Measurements from ENCODE around the gene NFIC.

NFIC gene

GRCh38 chr19:3474010-3474409, 107.6 kb downstream of the NFIC start:
- no peak for DNase-seq

- no peak for DNase-seq
Measured at GRCh38 chr19:3474614-3475013, 108.2 kb downstream of the NFIC start.

- no peak for DNase-seq
Measured at GRCh38 chr19:3475449-3475848, 109.1 kb downstream of the NFIC start.

GRCh38 chr19:3476830-3477229, 110.4 kb downstream of the NFIC start:
- DNase-seq = no peak

GRCh38 chr19:3477506-3477905, 111.1 kb downstream of the NFIC start:
- no peak for DNase-seq

GRCh38 chr19:3477951-3478350, 111.6 kb downstream of the NFIC start:
- no peak for DNase-seq

GRCh38 chr19:3478409-3479176, 112.2 kb downstream of the NFIC start:
- DNase-seq = no peak

- peak; percentile 72 for DNase-seq
Measured at GRCh38 chr19:3479177-3479833, 112.9 kb downstream of the NFIC start.

GRCh38 chr19:3479834-3480215, 113.4 kb downstream of the NFIC start:
- no peak for DNase-seq

GRCh38 chr19:3480383-3481091, 114.2 kb downstream of the NFIC start, which contains the start of gene SMIM24:
SMIM24 (minus strand) TSS chr19:3480525; CDS start chr19:3480463, 62 bp downstream.
- no peak for DNase-seq

- DNase-seq = no peak
Measured at GRCh38 chr19:3481241-3482090, 115.1 kb downstream of the NFIC start.

- DNase-seq = no peak
Measured at GRCh38 chr19:3482507-3483225, 116.3 kb downstream of the NFIC start.

GRCh38 chr19:3483226-3483628, 116.8 kb downstream of the NFIC start, which contains the start of gene SMIM44:
SMIM44 (minus strand) TSS chr19:3483441; CDS start chr19:3483403, 38 bp downstream.
- DNase-seq = no peak

- no peak for DNase-seq
Measured at GRCh38 chr19:3491396-3492119, 125.2 kb downstream of the NFIC start.

GRCh38 chr19:3492131-3492839, 125.9 kb downstream of the NFIC start:
- DNase-seq = no peak

- no peak for DNase-seq
Measured at GRCh38 chr19:3492919-3493318, 126.5 kb downstream of the NFIC start.

- DNase-seq = no peak
Measured at GRCh38 chr19:3493651-3494050, 127.3 kb downstream of the NFIC start.

- DNase-seq = no peak
Measured at GRCh38 chr19:3494051-3494450, 127.7 kb downstream of the NFIC start.

- DNase-seq = no peak
Measured at GRCh38 chr19:3494559-3494958, 128.2 kb downstream of the NFIC start.

GRCh38 chr19:3496392-3497273, 130.2 kb downstream of the NFIC start:
- DNase-seq = no peak

Measured in RPMI8226 (cell line).